Mammary epithelial cell (primary cell): ENCODE results near the gene ODAD3.

ENCODE experiments used
- EZH2 ChIP-seq: IDR thresholded peaks from 2 replicates; pipeline ENCODE4 v1.6.1; 2012; ENCODE audit warnings: low read length, inconsistent platforms, borderline replicate concordance
- TF ChIP-seq, protein P1 (sequence below), 2 donors: IDR thresholded peaks in 1 of 2; conservative IDR thresholded peaks in 1 of 2; 2 replicates each; pipeline ENCODE4 v1.5.1; 2011 to 2012; ENCODE audit warnings: inconsistent platforms in 2 of 2, low read length in 2 of 2, mild to moderate bottlenecking in 2 of 2, control low read depth in 1 of 2, low read depth in 1 of 2; ENCODE audit not compliant: insufficient read depth in 1 of 2; ENCODE audit errors: extremely low read depth in 1 of 2

DNA sequence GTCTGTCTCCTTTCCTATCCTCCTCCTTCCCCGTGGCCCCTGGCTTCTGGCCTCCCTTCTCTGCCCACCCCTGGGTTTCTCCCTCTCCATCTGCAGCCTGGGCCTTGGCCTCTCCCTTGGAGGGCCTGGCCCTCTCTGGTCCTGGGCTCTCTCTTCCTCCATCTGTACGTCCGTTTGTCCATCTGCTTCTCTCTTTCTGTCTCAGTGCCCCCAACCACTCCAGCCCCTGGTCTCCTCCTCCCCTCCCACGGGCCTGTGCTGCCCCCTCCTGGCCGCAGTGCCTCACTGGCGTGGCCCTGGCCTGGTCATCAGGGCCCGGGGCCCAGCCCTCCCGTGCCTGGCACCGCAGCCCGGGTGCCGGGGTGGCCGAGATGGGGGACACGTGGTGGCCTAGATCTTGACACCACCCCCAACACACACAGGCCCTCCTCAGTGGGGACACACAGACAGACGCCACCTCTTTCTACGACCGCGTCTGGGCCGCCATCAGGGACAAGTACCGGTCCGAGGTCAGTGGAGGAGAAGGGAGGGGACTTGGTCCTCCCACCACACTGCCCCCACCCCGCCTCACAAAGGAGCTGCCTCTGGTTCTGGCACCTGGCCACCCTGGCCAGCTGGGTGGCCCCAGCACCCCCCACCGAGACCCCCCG lies 11.9 kb upstream of the ODAD3 start:
- TF ChIP-seq, protein P1, sequence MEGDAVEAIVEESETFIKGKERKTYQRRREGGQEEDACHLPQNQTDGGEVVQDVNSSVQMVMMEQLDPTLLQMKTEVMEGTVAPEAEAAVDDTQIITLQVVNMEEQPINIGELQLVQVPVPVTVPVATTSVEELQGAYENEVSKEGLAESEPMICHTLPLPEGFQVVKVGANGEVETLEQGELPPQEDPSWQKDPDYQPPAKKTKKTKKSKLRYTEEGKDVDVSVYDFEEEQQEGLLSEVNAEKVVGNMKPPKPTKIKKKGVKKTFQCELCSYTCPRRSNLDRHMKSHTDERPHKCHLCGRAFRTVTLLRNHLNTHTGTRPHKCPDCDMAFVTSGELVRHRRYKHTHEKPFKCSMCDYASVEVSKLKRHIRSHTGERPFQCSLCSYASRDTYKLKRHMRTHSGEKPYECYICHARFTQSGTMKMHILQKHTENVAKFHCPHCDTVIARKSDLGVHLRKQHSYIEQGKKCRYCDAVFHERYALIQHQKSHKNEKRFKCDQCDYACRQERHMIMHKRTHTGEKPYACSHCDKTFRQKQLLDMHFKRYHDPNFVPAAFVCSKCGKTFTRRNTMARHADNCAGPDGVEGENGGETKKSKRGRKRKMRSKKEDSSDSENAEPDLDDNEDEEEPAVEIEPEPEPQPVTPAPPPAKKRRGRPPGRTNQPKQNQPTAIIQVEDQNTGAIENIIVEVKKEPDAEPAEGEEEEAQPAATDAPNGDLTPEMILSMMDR (conservative IDR thresholded peaks at IDR 0.05 in 1 of 2, IDR thresholded peaks at IDR 0.05 in 1 of 2; ENCODE audit: extremely low read depth in 1 of 2, insufficient read depth in 1 of 2, low read depth in 1 of 2, low read length in 2 of 2) = peak; percentile 51 to 75
- TF ChIP-seq EZH2 = no peak
